ENCODE measurements around the gene SLIT3.
A peak's percentile ranks its signal among the peaks of the same experiment; 100 is the strongest.

SLIT3 gene

DNA sequence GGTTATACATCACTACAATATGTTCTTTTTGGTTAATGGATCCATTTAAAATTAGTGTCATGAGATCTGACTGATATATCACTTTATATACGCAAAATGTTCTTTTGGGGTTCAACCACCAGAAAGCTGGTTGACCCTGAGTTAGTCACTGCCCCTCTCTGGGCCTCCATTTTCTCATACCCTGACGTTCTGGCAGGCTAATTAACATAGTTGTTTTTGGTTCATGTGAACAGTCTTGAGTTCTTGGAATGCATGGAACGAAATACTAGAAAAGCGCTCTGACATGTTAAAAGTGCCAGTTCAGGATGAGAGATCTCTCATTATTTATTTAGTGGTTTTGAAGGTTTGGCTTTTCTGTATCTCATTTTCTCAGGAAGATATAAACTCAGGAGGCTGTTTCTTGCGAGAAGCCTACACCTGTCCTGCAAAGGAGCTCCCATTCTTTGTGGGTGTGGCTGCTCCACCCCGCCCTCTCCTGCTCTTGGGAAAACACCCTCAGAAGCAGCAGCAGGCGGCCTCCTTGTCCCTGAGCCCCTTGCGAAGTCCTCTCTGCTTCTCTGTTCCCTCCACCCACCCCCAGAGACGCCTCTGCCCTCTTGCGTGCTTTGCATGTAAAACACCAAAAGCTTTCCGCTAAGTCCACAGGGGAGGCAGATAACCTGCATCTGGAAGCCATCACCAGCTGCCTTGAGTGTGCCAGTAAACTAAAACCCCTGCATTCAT is 419.4 kb downstream of the SLIT3 start (continued):
- TF ChIP-seq, protein P1, sequence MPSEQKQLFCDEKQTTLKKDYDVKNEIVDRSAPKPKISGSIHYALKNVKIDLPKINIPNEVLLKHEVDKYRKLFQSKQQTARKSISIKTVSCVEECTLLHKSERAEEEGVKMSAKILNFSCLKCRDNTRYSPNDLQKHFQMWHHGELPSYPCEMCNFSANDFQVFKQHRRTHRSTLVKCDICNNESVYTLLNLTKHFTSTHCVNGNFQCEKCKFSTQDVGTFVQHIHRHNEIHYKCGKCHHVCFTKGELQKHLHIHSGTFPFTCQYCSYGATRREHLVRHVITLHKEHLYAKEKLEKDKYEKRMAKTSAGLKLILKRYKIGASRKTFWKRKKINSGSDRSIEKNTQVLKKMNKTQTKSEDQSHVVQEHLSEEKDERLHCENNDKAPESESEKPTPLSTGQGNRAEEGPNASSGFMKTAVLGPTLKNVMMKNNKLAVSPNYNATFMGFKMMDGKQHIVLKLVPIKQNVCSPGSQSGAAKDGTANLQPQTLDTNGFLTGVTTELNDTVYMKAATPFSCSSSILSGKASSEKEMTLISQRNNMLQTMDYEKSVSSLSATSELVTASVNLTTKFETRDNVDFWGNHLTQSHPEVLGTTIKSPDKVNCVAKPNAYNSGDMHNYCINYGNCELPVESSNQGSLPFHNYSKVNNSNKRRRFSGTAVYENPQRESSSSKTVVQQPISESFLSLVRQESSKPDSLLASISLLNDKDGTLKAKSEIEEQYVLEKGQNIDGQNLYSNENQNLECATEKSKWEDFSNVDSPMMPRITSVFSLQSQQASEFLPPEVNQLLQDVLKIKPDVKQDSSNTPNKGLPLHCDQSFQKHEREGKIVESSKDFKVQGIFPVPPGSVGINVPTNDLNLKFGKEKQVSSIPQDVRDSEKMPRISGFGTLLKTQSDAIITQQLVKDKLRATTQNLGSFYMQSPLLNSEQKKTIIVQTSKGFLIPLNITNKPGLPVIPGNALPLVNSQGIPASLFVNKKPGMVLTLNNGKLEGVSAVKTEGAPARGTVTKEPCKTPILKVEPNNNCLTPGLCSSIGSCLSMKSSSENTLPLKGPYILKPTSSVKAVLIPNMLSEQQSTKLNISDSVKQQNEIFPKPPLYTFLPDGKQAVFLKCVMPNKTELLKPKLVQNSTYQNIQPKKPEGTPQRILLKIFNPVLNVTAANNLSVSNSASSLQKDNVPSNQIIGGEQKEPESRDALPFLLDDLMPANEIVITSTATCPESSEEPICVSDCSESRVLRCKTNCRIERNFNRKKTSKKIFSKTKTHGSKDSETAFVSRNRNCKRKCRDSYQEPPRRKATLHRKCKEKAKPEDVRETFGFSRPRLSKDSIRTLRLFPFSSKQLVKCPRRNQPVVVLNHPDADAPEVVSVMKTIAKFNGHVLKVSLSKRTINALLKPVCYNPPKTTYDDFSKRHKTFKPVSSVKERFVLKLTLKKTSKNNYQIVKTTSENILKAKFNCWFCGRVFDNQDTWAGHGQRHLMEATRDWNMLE (tag by site-specific recombination; conservative IDR thresholded peaks at IDR 0.05; ENCODE audit: low read depth), result no peak
- TF ChIP-seq ZBTB7A (tag by site-specific recombination; IDR thresholded peaks at IDR 0.05; ENCODE audit: low read depth) (no peak), ZNF214 (tag by site-specific recombination; IDR thresholded peaks at IDR 0.05; ENCODE audit: borderline replicate concordance) (no peak), ZNF274 (IDR thresholded peaks at IDR 0.05; ENCODE audit: low read length) (no peak), ZNF274 (tag by site-specific recombination; IDR thresholded peaks at IDR 0.05; ENCODE audit: borderline replicate concordance) (no peak), SALL2 (tag by site-specific recombination; IDR thresholded peaks at IDR 0.05; ENCODE audit: borderline replicate concordance) (no peak), OVOL3 (tag by site-specific recombination; IDR thresholded peaks at IDR 0.05) (peak; percentile 80; the same call in 1 of the 2 replicates), ZBTB17 (tag by site-specific recombination; IDR thresholded peaks at IDR 0.05) (0 out of 2 replicates have a peak, but pooled peaks have one; percentile 10), ZNF184 (tag by site-specific recombination; IDR thresholded peaks at IDR 0.05) (no peak), ZNF677 (tag by site-specific recombination; IDR thresholded peaks at IDR 0.05) (no peak), ZNF266 (tag by site-specific recombination; IDR thresholded peaks at IDR 0.05; ENCODE audit: low read depth) (no peak), ZNF248 (tag by site-specific recombination; IDR thresholded peaks at IDR 0.05) (no peak), GLIS1 (tag by site-specific recombination; IDR thresholded peaks at IDR 0.05) (peak; percentile 88), ZNF76 (tag by site-specific recombination; IDR thresholded peaks at IDR 0.05; ENCODE audit: borderline replicate concordance, low read depth) (no peak), KLF1 (tag by site-specific recombination; IDR thresholded peaks at IDR 0.05) (peak; percentile 83), ZNF366 (tag by site-specific recombination; conservative IDR thresholded peaks at IDR 0.05) (no peak), ZNF747 (tag by site-specific recombination; IDR thresholded peaks at IDR 0.05) (no peak), ZNF311 (tag by site-specific recombination; IDR thresholded peaks at IDR 0.05; ENCODE audit: borderline replicate concordance) (no peak), MZF1 (tag by site-specific recombination; IDR thresholded peaks at IDR 0.05; ENCODE audit: borderline replicate concordance) (no peak), GLI2 (tag by site-specific recombination; IDR thresholded peaks at IDR 0.05; ENCODE audit: borderline replicate concordance, low read depth) (no peak), ZNF664 (tag by site-specific recombination; IDR thresholded peaks at IDR 0.05) (no peak), KLF9 (tag by site-specific recombination; IDR thresholded peaks at IDR 0.05; ENCODE audit: low read depth) (peak; percentile 62), SETDB1 (IDR thresholded peaks at IDR 0.05; ENCODE audit: insufficient read length, low read length) (no peak), HOXA7 (CRISPR knock-in tag; IDR thresholded peaks at IDR 0.05; ENCODE audit: borderline replicate concordance) (no peak)
- TF ChIP-seq, protein P2, sequence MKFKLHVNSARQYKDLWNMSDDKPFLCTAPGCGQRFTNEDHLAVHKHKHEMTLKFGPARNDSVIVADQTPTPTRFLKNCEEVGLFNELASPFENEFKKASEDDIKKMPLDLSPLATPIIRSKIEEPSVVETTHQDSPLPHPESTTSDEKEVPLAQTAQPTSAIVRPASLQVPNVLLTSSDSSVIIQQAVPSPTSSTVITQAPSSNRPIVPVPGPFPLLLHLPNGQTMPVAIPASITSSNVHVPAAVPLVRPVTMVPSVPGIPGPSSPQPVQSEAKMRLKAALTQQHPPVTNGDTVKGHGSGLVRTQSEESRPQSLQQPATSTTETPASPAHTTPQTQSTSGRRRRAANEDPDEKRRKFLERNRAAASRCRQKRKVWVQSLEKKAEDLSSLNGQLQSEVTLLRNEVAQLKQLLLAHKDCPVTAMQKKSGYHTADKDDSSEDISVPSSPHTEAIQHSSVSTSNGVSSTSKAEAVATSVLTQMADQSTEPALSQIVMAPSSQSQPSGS (tag by site-specific recombination; IDR thresholded peaks at IDR 0.05; ENCODE audit: low read depth), result no peak
- TF ChIP-seq, protein P3, sequence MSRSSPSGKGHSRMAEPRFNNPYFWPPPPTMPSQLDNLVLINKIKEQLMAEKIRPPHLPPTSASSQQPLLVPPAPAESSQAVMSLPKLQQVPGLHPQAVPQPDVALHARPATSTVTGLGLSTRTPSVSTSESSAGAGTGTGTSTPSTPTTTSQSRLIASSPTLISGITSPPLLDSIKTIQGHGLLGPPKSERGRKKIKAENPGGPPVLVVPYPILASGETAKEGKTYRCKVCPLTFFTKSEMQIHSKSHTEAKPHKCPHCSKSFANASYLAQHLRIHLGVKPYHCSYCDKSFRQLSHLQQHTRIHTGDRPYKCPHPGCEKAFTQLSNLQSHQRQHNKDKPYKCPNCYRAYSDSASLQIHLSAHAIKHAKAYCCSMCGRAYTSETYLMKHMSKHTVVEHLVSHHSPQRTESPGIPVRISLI (tag by site-specific recombination; IDR thresholded peaks at IDR 0.05), result no peak
- TF ChIP-seq, protein P4, sequence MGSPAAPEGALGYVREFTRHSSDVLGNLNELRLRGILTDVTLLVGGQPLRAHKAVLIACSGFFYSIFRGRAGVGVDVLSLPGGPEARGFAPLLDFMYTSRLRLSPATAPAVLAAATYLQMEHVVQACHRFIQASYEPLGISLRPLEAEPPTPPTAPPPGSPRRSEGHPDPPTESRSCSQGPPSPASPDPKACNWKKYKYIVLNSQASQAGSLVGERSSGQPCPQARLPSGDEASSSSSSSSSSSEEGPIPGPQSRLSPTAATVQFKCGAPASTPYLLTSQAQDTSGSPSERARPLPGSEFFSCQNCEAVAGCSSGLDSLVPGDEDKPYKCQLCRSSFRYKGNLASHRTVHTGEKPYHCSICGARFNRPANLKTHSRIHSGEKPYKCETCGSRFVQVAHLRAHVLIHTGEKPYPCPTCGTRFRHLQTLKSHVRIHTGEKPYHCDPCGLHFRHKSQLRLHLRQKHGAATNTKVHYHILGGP (tag by site-specific recombination; IDR thresholded peaks at IDR 0.05), result 0 out of 2 replicates have a peak, but pooled peaks have one; percentile 15
- TF ChIP-seq, protein P5, sequence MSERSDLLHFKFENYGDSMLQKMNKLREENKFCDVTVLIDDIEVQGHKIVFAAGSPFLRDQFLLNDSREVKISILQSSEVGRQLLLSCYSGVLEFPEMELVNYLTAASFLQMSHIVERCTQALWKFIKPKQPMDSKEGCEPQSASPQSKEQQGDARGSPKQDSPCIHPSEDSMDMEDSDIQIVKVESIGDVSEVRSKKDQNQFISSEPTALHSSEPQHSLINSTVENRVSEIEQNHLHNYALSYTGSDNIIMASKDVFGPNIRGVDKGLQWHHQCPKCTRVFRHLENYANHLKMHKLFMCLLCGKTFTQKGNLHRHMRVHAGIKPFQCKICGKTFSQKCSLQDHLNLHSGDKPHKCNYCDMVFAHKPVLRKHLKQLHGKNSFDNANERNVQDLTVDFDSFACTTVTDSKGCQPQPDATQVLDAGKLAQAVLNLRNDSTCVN (tag by site-specific recombination; optimal IDR thresholded peaks at IDR 0.05), result no peak
- TF ChIP-seq, protein P6, sequence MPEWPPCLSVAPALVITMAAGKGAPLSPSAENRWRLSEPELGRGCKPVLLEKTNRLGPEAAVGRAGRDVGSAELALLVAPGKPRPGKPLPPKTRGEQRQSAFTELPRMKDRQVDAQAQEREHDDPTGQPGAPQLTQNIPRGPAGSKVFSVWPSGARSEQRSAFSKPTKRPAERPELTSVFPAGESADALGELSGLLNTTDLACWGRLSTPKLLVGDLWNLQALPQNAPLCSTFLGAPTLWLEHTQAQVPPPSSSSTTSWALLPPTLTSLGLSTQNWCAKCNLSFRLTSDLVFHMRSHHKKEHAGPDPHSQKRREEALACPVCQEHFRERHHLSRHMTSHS (tag by site-specific recombination; IDR thresholded peaks at IDR 0.05), result no peak
